ENCODE data around the gene LCE1D. TPM values are rescaled to one million over a fixed set of nuclear protein-coding genes. Genes with fewer than 3 reads are reported as not detected.

Gene LCE1D
- total RNA-seq, 1 experiment from 2014 or later, result not detected

DNA sequence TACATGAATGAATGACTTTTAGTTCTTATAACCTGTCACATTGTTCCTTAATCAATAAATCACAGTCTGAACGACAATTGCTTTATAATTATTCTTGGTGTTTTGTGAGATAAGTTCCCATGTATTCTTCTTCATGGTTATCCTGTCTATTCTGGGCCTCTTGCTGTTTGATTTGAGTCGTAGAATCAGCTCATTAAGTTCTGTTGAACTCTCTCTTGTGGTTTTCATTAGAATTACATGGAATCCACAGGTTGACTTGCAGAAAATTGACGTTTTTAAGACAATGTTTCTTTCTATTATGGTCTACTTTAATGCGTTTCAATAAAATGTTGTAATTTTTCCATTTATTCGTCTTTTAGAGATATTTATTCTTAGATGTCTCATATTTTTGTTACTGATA lies 26.8 kb downstream of the LCE1D start:
- BruUV-seq (replicated peaks), result no TSS peak
- no peaks in the 10 kb centered on the region for H3K9me3 Mint-ChIP-seq (ENCODE audit: unreplicated experiment)
- H3K4me3 Mint-ChIP-seq (ENCODE audit: unreplicated experiment), result no peak overlapping the region
- intact Hi-C loops (cut with micrococcal nuclease), result no loop called here
- POLR2A ChIA-PET, result no interaction called here
- H3K27me3 Mint-ChIP-seq (ENCODE audit: insufficient read depth, unreplicated experiment), result peaks cover 10% of the 10 kb centered on the region
- TF ChIP-seq, protein P1, sequence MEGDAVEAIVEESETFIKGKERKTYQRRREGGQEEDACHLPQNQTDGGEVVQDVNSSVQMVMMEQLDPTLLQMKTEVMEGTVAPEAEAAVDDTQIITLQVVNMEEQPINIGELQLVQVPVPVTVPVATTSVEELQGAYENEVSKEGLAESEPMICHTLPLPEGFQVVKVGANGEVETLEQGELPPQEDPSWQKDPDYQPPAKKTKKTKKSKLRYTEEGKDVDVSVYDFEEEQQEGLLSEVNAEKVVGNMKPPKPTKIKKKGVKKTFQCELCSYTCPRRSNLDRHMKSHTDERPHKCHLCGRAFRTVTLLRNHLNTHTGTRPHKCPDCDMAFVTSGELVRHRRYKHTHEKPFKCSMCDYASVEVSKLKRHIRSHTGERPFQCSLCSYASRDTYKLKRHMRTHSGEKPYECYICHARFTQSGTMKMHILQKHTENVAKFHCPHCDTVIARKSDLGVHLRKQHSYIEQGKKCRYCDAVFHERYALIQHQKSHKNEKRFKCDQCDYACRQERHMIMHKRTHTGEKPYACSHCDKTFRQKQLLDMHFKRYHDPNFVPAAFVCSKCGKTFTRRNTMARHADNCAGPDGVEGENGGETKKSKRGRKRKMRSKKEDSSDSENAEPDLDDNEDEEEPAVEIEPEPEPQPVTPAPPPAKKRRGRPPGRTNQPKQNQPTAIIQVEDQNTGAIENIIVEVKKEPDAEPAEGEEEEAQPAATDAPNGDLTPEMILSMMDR (IDR thresholded peaks at IDR 0.05; ENCODE audit: unreplicated experiment), result no peak
- H3K27ac Mint-ChIP-seq (ENCODE audit: low read depth, unreplicated experiment), result no peak overlapping the region
- H3K4me1 Mint-ChIP-seq (ENCODE audit: insufficient read depth, unreplicated experiment), result no peaks in the 10 kb centered on the region
- no peaks in the 10 kb centered on the region for H3K36me3 Mint-ChIP-seq (ENCODE audit: insufficient read depth, unreplicated experiment)
- CTCF ChIA-PET, result no interaction called here
- no peak for DNase-seq (ENCODE audit: unreplicated experiment)

DNA sequence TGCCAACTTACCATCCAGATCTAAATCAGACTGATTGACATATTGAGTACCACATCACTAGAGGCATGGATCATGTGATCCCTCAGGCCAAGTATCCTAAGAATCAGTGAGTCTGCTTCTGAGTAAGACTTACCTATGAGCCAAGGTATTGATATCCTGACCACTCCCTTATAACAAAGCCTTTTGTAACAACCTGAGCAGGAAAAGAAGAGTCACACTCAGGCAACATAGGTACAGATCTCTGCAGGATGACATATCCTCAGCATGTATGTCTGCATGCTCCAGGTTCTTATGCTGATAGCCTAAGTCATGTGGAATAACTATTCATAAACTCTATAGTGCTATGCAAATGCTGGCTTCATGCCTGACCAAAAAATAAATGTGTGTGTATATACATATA lies 28.4 kb downstream of the LCE1D start:
- Mint-ChIP-seq H3K27me3 (ENCODE audit: insufficient read depth, unreplicated experiment) (peaks cover 15% of the 10 kb centered on the region), H3K4me3 (ENCODE audit: unreplicated experiment) (no peak overlapping the region), H3K9me3 (ENCODE audit: unreplicated experiment) (peaks cover 8% of the 10 kb centered on the region), H3K27ac (ENCODE audit: low read depth, unreplicated experiment) (no peak overlapping the region), H3K4me1 (ENCODE audit: insufficient read depth, unreplicated experiment) (no peaks in the 10 kb centered on the region), H3K36me3 (ENCODE audit: insufficient read depth, unreplicated experiment) (no peaks in the 10 kb centered on the region)
- POLR2A ChIA-PET, result no interaction called here
- no peak for DNase-seq (ENCODE audit: unreplicated experiment)
- TF ChIP-seq, protein P1 (IDR thresholded peaks at IDR 0.05; ENCODE audit: unreplicated experiment), result no peak
- CTCF ChIA-PET, result interaction anchor here (1.0 to 1.9 kb wide), 2 partner anchors 46 to 528 kb away, joined by 3 to 10 read pairs; no protein-coding TSS in a partner anchor
- no TSS peak for BruUV-seq (replicated peaks)
- intact Hi-C loops (cut with micrococcal nuclease), result no loop called here

DNA sequence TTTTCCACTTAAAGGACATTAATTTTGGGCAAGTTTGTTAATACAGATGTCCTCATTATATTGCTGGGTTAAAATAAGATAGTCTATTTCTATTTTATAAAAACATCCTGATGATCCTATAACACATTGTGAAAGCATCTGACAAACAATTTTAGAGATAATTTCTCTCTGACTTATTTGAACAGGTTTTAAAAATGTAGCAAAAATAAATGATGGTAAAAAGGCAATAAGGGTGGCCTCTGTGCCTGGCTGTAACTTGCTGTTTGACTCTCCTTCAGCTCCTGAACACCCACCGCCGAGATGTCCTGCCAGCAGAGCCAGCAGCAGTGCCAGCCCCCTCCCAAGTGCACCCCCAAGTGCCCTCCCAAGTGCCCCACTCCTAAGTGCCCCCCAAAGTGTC lies 30.7 kb downstream of the LCE1D start, which contains the start of gene LCE1A:
LCE1A (plus strand) TSS at position 301 of the 400 bp plus-strand sequence; CDS start at position 301, 0 bp downstream.
- BruUV-seq (replicated peaks), result no TSS peak
- Mint-ChIP-seq H3K4me1 (ENCODE audit: insufficient read depth, unreplicated experiment) (no peaks in the 10 kb centered on the region), H3K9me3 (ENCODE audit: unreplicated experiment) (peaks cover 11% of the 10 kb centered on the region), H3K27me3 (ENCODE audit: insufficient read depth, unreplicated experiment) (peaks cover 15% of the 10 kb centered on the region), H3K27ac (ENCODE audit: low read depth, unreplicated experiment) (no peak within 1 kb of the TSS), H3K4me3 (ENCODE audit: unreplicated experiment) (no peak within 1 kb of the TSS), H3K36me3 (ENCODE audit: insufficient read depth, unreplicated experiment) (no peaks in the 10 kb centered on the region)
- intact Hi-C loops (cut with micrococcal nuclease), result no loop called here
- ChIA-PET CTCF (interaction anchor here (1.2 kb wide), 1 partner anchor 20 kb away, joined by 6 read pairs; the partner anchor contains the start of gene LCE1C), POLR2A (no interaction called here)
- no peak for DNase-seq (ENCODE audit: unreplicated experiment)
- TF ChIP-seq, protein P1 (IDR thresholded peaks at IDR 0.05; ENCODE audit: unreplicated experiment), result no peak

DNA sequence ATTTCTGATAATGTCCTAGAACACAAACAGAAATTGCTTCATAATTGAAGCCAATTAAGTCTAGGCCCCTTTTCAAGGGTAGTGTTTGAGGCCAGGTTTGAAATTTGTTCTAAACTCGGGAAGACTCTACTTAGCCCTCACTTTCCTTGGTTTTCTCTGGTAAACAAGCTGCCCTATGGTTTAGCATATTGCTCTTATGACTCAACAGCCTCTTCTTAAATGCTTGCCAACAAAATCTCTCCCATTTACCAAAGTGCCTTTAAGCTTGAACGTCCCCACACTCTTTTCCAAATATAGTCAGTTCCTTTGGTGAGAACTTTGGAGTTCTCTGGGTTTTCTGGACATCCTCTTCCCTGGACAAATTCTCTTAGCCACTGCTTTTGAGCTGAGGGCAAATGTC lies 40.3 kb downstream of the LCE1D start:
- Mint-ChIP-seq H3K36me3 (ENCODE audit: insufficient read depth, unreplicated experiment) (no peaks in the 10 kb centered on the region), H3K27me3 (ENCODE audit: insufficient read depth, unreplicated experiment) (no peaks in the 10 kb centered on the region), H3K4me3 (ENCODE audit: unreplicated experiment) (no peak overlapping the region), H3K9me3 (ENCODE audit: unreplicated experiment) (peaks cover 5% of the 10 kb centered on the region), H3K4me1 (ENCODE audit: insufficient read depth, unreplicated experiment) (peaks cover 7% of the 10 kb centered on the region), H3K27ac (ENCODE audit: low read depth, unreplicated experiment) (peak overlapping the region; percentile 8)
- BruUV-seq (replicated peaks), result no TSS peak
- POLR2A ChIA-PET, result interaction anchor here (0.6 to 1.2 kb wide), 4 partner anchors 13 to 726 kb away, joined by 3 to 4 read pairs (median 3); no protein-coding TSS in a partner anchor
- CTCF ChIA-PET, result interaction anchor here (0.6 to 1.0 kb wide), 2 partner anchors 35 to 1152 kb away, joined by 3 to 4 read pairs; no protein-coding TSS in a partner anchor
- DNase-seq (ENCODE audit: unreplicated experiment), result no peak
- TF ChIP-seq, protein P1 (IDR thresholded peaks at IDR 0.05; ENCODE audit: unreplicated experiment), result no peak
- intact Hi-C loops (cut with micrococcal nuclease), result no loop called here

Data from MCF 10A (cell line).